Iris pigment epithelial cell (primary cell): ENCODE data around the gene HOXC6.

Experiments
- DNase-seq: peaks from one replicate; pipeline ENCODE4 v3.0.0-alpha.2; 2011; ENCODE audit warnings: low read depth

HOXC6 gene

DNA sequence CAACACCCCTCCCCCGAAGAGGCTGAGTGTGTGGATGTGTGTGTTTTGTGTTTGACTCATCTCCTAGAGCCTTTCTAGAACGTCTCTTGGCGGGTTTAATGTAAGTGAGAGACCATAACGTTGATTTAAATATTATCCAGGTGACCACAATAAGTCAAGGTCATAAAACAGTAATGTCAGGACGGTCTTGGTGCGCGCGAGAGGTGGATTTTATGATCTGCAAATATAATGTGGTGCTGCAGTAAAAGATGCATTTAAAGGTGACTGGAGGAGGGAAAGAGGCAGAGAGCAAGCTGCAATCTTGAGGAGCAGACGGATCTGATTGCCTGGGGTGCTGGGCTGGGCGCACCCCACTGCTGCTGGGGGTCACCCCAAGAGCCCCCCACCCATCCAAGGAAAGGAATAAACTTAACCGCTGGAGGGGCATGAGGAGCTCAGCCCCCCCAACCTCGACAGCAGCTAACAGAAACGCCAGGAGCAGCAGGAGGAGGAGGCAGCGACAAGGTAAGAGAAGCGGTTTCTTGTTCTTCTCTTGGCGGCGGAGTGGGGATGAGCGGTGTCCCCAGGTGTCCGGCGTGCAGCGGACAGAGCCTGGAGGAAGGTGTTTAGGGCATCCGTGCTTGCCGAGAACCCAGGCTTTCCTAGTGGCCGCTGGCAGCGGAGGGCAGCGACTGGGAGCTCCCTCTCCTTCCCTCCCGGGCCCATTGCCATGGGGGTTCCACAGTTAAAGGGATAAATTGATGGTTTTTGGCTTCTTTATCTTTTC lies 37.7 kb upstream of the HOXC6 start:
- DNase-seq, result no peak

DNA sequence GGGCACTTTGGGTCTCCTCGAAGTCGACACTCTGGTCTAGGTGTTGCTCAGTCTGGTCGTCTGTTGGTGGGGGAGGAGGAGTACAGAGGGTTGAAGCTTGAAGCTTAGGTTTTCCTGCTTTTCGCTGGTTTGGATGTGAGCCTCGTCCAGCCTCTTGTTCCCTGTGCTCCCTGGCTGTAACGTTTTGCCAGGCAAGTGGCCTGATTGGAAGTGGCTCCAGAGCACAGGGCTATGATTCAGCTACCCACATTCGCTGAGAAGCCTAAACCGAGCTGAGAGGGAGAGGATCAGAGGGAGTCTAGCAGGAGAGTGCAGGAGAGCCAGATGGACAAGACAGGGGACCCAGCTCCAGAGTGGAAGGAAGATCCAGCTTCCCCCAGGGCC lies 37.2 kb upstream of the HOXC6 start:
- no peak for DNase-seq

DNA sequence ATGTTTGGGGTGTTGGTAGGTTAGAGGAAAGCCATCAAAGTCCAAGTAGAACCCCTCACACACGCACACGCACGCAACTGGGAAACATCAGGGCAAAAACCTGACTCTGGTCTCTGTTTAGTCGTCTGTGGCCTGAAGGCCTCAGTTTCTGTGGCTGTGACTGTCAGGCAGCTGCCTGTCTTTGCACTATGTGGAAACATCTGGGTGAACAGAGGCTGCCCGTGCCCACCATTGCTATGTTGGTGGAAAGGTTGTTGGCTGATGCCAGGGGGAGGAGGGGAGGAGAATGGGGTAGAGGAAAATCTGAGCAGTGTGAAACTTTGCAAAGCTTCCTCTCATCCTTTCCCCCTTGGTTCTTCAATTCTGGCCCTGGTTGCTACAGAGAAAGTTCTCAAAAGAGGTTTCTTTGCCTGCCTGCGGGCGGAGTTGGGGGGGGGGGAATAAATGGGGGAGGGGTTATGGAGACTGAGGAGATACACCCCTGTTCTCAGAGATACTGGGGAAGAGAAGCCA lies 35.8 kb upstream of the HOXC6 start:
- no peak for DNase-seq

DNA sequence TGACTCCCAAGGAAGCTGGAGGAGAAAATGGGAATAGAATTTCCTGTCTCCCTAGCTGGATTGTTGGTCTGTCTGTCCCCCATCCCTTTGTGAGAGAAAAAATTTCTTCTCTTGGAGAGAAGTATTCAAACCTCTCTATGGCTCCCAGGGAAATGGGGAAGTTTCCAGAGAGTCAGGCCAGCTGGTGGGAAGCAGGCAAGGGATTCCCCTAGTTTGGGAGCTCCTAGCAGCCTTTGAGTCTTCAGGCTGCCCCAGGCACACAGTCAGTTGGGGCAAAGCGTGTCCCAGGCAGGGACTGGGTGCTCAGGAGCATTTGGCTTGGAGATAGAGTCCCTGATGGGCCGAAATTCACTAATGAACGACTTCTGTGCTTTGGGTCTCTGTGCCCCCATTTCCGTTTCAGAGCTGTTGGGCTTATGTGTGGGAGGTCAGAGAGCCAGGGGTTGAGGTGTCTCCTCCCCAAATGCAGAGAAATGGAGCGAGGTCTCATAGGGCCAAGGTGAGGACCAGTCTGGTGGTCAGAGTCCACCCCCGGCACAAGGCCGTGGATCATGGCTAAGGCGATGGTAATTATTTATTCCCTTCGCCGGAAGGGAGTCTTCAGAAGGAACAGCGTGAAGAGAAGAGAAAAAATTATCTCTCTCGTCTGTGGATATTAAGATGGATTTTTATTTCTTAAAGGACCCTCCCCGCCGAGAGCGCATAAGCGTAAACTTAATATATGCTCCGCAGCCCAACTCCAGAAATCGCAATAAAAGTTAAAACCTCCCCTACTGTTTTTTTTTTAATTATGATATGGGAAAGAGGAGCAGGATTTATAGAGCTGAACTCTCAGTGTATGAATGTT lies 34.9 kb upstream of the HOXC6 start:
- no peak for DNase-seq

DNA sequence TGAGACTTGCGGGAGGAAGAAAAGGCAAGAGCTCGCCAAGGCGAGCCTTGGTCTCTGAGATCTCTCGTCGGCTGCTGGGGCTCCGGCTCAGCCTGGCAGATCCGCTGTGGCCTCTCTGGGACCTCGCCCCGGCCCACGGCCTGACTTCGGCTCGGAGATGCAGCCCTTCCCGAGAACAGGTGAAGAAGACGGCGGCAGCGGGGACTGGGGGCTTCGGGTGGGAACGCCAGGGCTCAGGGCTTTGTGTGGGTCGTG lies 34.3 kb upstream of the HOXC6 start:
- DNase-seq, result no peak

DNA sequence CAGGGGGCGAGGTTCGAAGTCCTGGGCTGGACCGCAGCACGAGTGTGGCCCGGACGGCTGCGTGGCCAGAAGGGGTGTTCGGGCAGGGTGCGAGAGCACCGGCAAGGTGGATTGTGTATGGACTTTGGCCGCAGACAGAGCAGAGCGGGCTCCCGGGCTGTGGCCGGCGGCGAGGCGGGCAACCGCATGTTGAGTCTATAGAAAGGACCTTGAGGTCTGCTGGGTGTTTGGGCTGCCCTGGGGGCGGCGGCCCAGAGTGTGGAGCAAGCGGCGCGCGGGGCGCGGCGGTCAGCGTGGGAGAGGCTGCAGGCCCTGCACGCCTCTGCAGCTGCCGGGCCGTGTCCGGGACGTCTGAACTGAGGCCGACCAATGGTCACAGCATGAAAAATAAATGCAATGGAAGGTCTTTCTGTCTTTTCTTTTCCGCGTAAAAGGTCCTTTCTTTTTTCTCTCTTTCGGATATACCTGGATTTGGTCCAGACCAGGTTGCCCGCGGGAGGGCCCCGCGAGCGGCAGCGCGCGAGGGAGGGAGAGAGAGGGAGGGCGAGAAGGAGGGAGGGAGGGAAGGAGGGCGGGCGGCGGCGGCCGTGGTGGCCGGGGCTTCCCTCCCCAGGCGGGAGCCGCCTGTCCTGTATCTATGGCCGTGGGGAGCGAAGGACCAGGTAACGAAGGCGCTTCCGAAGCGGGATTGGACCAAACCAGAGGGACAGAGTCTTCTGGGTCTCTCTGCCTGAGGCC lies 33.8 kb upstream of the HOXC6 start:
- no peak for DNase-seq

DNA sequence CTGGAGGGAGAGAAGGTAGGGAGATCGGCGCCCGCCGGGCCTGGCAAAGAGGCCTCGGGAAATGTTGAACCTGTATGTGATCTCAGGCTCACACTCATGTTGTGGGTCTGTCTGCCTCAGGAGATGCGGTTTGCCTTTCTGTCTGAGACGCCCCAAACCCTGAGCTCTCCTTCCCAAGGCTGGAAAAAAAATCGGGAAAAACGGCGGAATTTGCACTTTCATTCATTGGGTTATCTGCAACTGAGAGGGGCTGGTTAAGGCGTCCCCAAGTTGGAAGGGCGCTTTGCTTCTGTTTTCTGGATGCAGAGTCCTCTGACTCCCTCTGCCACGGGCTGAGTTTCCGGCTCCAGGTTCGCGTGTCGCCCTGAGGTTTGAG lies 33.2 kb upstream of the HOXC6 start:
- no peak for DNase-seq

DNA sequence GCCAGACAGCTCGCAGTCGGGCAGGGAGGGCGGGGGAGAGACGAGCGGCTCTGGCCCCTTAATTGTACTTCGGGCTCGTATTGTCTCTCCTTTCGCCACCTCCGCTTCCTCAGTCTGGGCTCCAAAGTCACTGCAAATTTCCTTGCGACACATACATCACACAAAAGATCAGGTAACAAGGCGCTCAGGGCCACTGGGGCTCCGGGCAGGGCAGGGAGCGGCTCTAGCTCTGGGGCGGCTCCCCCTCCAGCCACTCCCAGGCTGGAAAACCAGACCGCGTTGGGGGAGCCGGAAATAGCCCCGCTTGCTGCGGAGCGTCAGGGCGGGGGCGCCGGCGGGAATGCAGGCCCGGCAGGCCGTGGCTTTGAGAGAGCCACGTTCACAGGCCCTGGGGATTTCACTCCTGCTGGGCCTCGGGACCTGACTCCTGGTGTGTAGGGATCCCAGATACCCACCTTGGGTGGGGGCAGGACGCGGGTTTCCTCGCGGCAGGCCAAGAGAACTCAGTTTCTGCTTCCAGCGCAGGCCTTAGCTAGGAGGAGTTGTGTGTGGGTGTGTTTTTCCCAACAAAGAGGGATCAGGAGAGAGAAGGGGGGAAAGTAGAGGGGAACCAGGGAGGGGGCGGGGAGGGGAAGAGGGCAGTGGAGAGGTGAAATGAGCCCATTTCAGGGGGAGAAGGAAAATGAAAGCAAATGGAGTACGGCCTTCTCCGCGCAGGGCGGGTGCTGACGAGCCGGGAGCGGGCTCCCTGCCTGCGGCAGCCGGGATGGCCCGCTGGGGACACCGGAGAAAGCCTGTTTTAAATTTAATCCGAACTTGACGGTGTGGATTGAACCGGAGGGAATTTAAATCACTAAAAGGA lies 32.6 kb upstream of the HOXC6 start:
- DNase-seq, result peak; percentile 17

DNA sequence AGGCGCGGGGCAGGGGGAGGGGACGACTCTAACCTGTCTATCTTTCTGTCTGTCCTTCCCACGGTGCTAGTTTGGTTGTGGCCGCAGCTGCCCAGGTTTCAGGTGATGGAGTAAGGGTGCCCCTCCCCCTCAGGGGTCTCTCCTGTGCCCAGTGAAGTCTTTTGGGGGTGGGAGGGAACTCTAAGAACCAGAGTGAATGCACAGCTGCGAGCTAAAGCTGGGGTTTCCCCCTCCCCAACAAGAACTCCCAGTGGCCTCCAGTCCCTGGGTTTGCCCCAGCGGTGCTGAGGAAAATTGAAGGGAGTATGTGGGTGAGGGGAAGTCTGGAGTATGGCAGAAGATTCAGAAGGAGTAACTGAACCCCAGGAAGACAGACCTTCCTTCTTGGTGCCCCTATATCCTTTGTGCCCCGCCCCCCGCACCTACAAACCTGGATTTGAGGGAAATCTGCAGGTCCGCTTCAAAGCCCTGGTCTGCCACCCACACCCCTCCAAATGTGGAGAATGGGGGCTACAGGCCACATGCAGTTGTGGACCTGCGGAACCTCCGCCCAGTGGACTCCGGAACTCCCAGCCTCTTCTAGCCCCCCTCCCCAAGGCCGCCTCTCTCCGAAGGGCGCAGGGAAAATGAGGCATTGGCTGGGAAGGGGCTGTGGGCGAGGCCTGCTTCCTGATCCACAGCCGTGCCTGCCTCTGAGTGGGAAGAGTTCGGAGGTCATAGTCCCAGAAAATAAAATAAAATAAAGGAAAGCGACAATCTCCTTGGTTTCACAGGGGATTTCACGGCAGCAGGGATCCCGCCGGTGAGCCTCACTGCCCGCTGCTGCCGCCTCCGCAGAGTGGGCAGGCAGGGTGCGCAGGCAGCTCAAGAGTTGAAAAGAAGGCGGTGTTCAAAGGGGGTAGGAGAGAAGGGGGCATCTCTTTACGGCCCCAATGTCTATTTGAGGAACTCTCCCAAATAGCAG lies 31.7 kb upstream of the HOXC6 start:
- no peak for DNase-seq

DNA sequence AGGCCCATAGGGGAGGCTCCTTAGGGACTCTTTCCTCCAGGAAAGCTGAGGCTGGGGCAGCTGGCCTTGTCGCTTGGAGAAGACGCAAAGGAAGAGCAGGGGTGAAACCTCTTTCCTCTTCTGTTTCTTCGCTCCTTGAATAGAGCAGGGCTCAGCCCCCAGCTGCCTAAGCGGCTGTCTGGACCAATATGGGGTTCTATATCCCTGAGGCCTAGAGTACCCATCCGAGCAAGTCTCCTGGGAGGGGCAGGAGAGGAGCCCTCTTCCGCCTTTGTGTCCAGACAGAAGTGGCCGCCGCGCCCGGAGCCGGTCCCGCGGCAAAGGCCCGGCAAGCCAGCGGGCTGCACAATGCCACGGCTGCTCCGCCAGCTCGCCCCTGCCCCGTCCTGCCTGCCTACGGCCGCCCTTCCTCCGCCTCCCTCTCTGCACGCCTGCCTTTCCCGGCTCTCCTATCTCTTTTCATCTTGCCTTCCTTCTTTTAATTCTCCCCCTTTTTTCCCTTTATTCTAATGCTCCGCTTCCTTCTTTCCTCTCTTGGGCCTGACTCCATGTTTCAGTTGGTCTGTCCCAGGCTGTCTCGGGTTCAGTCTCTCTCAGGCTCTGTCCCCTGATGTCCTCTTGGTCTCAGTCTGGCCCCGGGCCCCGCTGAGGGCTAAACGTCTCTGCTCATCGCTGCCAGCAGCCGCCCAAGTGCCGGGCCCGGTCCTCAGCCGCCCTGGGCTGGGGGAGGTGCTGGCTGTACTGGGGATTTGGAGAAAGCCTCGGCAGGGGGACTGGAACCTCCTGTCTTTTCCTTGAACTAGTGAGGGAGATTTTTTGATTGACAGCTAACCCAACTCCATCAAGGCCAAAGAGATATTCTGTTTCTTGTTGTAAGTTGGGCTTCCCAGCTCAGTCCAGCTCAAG lies 30.8 kb upstream of the HOXC6 start:
- no peak for DNase-seq

DNA sequence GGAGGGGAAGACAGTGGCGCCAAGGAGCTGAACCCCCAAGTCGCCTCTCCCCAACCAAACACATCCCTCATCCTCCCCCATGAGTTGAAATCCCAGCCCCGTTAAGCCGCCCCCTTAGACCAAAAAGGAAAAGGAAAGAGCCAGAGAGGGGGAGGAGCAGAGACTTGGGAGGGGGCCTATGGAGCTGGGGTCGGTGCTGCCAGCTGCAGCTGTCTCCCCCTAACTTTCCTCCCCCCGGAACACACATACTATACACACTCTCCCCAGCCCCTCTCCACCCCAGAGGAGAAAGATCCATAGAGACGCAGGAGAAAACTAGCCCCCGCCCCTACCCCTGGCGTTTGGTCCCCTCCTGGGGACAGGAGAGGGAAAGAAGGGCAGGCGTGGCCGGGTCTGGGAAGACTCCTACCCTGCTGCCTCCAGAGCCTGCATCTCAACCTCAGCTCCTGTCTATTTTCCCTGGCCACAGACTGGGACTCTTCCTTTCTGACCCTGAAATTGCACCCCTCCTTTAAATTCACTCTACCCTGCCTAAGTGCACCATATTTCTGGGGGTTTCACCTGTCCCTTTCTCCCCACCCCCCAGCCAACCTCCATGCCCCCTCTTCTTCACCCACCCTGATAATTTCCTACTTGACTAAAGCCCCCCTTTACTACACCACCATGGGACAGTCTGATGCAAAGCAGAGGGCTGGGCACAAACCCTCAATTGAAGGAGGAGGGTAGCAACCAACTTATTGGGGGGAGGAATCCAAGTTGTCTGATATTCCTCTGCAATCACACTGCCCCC lies 29.9 kb upstream of the HOXC6 start:
- no peak for DNase-seq

DNA sequence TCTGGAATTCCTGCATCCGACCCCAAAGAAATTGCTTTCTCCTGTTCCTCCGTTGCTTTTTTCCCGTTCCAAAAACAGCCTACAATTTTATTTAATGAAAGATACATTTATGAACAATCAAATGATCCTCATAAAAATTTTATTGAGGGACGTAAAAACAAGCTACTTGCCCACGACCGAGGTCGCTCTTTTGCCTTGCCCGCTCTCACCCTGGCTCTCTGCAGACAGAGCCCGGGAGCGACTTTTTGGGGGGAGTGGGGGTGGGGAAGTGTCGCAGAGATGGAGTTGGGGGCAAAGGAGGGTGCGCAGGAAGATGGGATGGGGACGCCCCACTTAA lies 29.4 kb upstream of the HOXC6 start:
- DNase-seq, result no peak

DNA sequence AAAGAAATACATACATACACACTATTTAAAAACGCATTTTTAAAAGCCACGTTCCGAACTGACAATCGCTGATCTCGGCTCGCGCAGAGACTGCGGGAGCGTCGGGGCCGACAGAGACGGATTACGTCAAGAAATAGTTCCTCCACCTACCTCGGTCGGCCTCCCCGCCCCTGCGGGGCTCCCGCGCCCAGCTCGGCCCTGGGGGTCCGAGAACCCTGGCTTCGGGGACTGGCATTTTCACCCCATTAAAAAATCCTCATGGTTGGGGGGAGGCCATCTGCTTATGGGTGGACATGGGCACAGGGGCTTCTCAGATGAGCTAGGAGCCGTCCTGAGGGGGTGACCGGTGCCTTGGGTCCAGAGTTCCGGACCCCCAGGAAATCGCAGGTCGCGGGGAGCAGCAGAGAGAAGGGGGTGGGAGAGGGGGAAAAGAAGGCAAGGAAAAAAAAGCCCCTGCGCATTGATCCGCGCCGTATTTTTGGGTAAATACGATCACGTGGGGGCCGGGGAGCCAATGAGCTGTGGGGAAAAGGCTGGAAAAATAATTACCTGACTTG lies 28.6 kb upstream of the HOXC6 start:
- DNase-seq, result peak; percentile 59

DNA sequence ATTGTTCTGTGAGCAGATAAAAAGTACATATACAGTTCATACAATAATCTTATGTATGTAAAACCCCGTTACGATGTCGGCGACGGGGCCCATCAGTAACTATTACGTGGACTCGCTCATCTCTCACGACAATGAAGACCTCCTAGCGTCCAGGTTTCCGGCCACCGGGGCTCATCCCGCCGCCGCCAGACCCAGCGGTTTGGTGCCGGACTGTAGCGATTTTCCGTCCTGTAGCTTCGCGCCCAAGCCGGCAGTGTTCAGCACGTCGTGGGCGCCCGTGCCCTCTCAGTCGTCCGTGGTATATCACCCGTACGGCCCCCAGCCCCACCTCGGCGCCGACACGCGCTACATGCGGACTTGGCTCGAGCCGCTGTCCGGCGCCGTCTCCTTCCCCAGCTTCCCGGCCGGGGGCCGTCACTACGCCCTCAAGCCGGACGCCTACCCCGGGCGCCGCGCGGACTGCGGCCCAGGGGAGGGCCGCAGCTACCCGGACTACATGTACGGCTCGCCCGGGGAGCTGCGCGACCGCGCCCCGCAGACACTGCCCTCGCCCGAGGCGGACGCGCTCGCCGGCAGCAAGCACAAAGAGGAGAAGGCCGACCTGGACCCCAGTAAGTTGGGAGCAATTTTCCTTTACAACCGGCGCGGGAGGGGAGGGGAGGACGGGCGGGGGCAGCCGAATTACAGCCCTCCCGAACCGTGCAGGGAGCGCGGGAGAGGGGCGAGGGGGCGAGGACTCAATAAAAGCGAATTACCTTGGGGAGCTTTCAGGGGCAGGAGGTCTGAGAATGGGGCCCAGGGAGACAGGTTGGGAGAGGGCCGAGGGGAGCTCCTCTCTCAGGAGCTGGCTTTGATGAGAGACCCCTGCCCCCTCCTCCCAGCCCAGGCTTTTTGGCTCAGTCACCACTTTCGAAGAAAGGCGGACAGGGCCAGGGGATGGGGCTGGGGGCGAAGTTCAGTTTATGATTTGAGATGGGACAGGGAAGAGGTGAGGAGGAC lies 27.8 kb upstream of the HOXC6 start, which contains the start of gene HOXC9:
HOXC9 (plus strand) TSS at position 46 of the 999 bp plus-strand sequence; CDS start at position 74, 28 bp downstream.
- peak; percentile 16 for DNase-seq

DNA sequence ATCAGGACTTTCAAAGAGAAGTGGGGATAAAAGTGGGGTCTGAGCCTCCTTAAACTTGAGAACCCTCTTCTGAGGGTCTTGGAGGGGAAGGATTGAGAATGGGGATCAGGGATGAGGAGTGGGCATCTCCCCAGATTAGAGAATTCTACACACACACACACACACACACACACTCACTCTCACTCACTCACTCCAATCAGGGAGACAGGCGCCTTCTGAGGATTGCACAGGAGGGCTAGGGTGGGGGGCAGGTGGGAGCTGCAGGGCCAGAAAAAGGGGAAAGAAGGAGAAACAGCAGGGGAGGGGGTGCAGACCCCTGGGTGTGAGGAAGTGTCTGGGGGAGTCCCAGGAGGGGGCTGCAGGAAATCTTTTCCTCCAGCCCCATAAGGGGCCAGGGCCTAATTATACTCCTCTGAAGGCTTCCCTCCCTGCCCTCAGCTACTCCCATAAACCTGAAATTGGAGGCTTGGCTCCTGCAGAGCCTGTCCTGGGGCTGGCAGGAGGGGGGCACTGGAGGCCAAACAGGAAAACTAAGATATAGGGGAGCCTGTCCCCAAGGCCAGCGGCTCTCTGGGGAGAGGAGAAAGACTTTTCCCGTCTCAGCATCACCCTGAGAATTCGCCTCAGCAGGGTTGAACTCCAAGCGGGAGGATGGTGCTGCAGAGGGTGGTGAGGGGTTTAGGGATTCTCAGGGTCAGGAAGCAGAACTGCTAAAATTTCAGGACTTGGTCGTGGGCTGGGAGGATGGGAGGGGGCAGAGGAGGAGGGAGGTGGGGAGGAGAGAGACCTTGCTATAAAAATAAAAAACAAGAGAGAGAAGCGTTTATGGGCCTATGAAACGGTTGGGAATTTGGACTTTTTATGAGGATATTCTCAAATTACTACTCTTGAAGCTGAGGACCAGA lies 26.7 kb upstream of the HOXC6 start:
- no peak for DNase-seq

DNA sequence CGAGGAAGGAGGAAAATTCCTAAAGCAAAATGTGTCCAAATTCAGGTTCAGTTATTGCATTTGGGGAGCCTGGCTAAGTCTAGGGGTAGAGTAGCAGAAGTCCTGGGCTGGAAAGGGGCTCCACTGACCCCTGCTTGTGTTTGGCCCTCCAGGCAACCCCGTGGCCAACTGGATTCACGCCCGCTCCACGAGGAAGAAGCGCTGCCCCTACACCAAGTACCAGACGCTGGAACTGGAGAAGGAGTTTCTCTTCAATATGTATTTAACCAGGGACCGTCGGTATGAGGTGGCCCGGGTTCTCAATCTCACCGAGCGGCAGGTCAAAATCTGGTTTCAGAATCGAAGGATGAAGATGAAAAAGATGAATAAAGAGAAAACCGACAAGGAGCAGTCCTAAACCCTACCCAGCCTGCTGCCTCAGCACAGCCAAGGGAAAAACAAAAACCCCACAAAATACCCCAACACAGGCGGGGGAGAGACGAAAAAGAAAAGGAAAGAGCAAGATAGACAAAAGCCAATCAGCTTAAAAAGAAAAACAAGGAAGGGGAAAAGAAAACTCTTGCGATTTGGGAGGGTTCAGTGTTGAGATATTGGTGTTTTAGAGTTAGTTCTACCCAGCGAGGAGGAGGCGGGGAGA lies 25.8 kb upstream of the HOXC6 start:
- DNase-seq, result no peak
